ENCODE measurements around the gene PDE9A. TPM values are rescaled to one million over a fixed set of nuclear protein-coding genes. Genes with fewer than 3 reads are reported as not detected.

PDE9A gene
- total RNA-seq, 1 experiment from 2014 or later, result 8.4 TPM

- Histone ChIP-seq H3F3A (ENCODE audit: insufficient read depth, low read depth) (no peaks in the 10 kb centered on the region), H3K27me3 (ENCODE audit: insufficient read depth, low read depth) (peaks cover 16% of the 10 kb centered on the region), H3K9me2 (ENCODE audit: insufficient read depth) (no peaks in the 10 kb centered on the region), H3K4me3 (no peak overlapping the region), H3K4me1 (replicated peaks; ENCODE audit: insufficient read depth) (no peaks in the 10 kb centered on the region), H3K27ac (no peak overlapping the region), H3K4me2 (no peak overlapping the region), H4K20me1 (ENCODE audit: insufficient read depth) (no peaks in the 10 kb centered on the region), H3K9me3 (ENCODE audit: insufficient read depth, low read depth) (no peaks in the 10 kb centered on the region), H3K79me2 (ENCODE audit: low read depth) (no peaks in the 10 kb centered on the region), H2AFZ (no peak overlapping the region), H3K36me3 (ENCODE audit: low read depth) (no peaks in the 10 kb centered on the region)
- POLR2A ChIA-PET (ENCODE audit: unreplicated experiment), result no interaction called here
- TF ChIP-seq CTCF (conservative IDR thresholded peaks at IDR 0.05) (no peak), EZH2 (IDR thresholded peaks at IDR 0.05; ENCODE audit: low read depth) (no peak)
- BruUV-seq (replicated peaks), result no TSS peak
- no peak for DNase-seq
- intact Hi-C loops (cut with micrococcal nuclease; ENCODE audit: unreplicated experiment), result no loop called here
- CTCF ChIA-PET, result no interaction called here
These were observed 31.6 kb upstream of the PDE9A start for GRCh38 chr21:42621819-42622177.

GRCh38 chr21:42622284-42622683 is 31.1 kb upstream of the PDE9A start:
- DNase-seq, result no peak
- Histone ChIP-seq H3K4me1 (replicated peaks; ENCODE audit: insufficient read depth) (no peaks in the 10 kb centered on the region), H3K27me3 (ENCODE audit: insufficient read depth, low read depth) (peaks cover 14% of the 10 kb centered on the region), H3F3A (ENCODE audit: insufficient read depth, low read depth) (no peaks in the 10 kb centered on the region), H3K27ac (no peak overlapping the region), H4K20me1 (ENCODE audit: insufficient read depth) (no peaks in the 10 kb centered on the region), H2AFZ (no peak overlapping the region), H3K36me3 (ENCODE audit: low read depth) (no peaks in the 10 kb centered on the region), H3K79me2 (ENCODE audit: low read depth) (no peaks in the 10 kb centered on the region), H3K9me3 (ENCODE audit: insufficient read depth, low read depth) (no peaks in the 10 kb centered on the region), H3K4me2 (no peak overlapping the region), H3K9me2 (ENCODE audit: insufficient read depth) (no peaks in the 10 kb centered on the region), H3K4me3 (no peak overlapping the region)
- CTCF ChIA-PET, result no interaction called here
- BruUV-seq (replicated peaks), result no TSS peak
- POLR2A ChIA-PET (ENCODE audit: unreplicated experiment), result no interaction called here
- intact Hi-C loops (cut with micrococcal nuclease; ENCODE audit: unreplicated experiment), result no loop called here
- TF ChIP-seq CTCF (conservative IDR thresholded peaks at IDR 0.05), result no peak
- TF ChIP-seq EZH2 (IDR thresholded peaks at IDR 0.05; ENCODE audit: low read depth), result no peak

- DNase-seq, result no peak
- no peaks in the 10 kb centered on the region for H3K9me3 ChIP-seq (ENCODE audit: insufficient read depth, low read depth)
- no peaks in the 10 kb centered on the region for H3F3A ChIP-seq (ENCODE audit: insufficient read depth, low read depth)
- H4K20me1 ChIP-seq (ENCODE audit: insufficient read depth), result no peaks in the 10 kb centered on the region
- H3K9me2 ChIP-seq (ENCODE audit: insufficient read depth), result no peaks in the 10 kb centered on the region
- TF ChIP-seq CTCF (conservative IDR thresholded peaks at IDR 0.05) (no peak), EZH2 (IDR thresholded peaks at IDR 0.05; ENCODE audit: low read depth) (no peak)
- BruUV-seq (replicated peaks), result no TSS peak
- H3K27me3 ChIP-seq (ENCODE audit: insufficient read depth, low read depth), result peaks cover 14% of the 10 kb centered on the region
- ChIA-PET POLR2A (ENCODE audit: unreplicated experiment) (no interaction called here), CTCF (no interaction called here)
- H3K27ac ChIP-seq, result no peak overlapping the region
- no peak overlapping the region for H3K4me2 ChIP-seq
- no peak overlapping the region for H2AFZ ChIP-seq
- H3K36me3 ChIP-seq (ENCODE audit: low read depth), result no peaks in the 10 kb centered on the region
- no peaks in the 10 kb centered on the region for H3K79me2 ChIP-seq (ENCODE audit: low read depth)
- H3K4me1 ChIP-seq (replicated peaks; ENCODE audit: insufficient read depth), result no peaks in the 10 kb centered on the region
- intact Hi-C loops (cut with micrococcal nuclease; ENCODE audit: unreplicated experiment), result no loop called here
- no peak overlapping the region for H3K4me3 ChIP-seq
These were observed 29.7 kb upstream of the PDE9A start for GRCh38 chr21:42623694-42624093.
